CD14-positive monocyte (primary cell): ENCODE measurements around the gene ZNF692. TPM values are rescaled to one million over a fixed set of nuclear protein-coding genes. Genes with fewer than 3 reads are reported as not detected.

ENCODE experiments used
- DNase-seq, 3 donors: peaks; one replicate each; pipeline ENCODE4 v3.0.0-alpha.2; 2011 to 2022
- H2AFZ ChIP-seq: 2 replicates; pipeline ENCODE4 v1.6.0; 2012; ENCODE audit warnings: mild to moderate bottlenecking, low read depth, low read length, inconsistent platforms; ENCODE audit not compliant: insufficient read depth, poor library complexity, severe bottlenecking
- H3K27ac ChIP-seq, 2 donors: 1 replicate in 1 of 2; 2 replicates in 1 of 2; pipeline ENCODE4 v1.5.1; 2012 to 2013; ENCODE audit warnings: low read length in 2 of 2, control low read depth in 1 of 2, inconsistent platforms in 1 of 2, low read depth in 1 of 2, mild to moderate bottlenecking in 1 of 2
- H3K27me3 ChIP-seq, 2 donors: one replicate each; pipeline versions ENCODE4 v1.6.0 to v1.6.1; 2011 to 2013; ENCODE audit warnings: low read length in 2 of 2; ENCODE audit not compliant: control insufficient read depth in 2 of 2, insufficient read depth in 2 of 2
- H3K36me3 ChIP-seq, 2 donors: replicated peaks in 1 of 2; 1 replicate in 1 of 2; 2 replicates in 1 of 2; pipeline versions ENCODE4 v1.5.1 to v1.6.1; 2012 to 2013; ENCODE audit warnings: low read length in 2 of 2, control low read depth in 1 of 2, inconsistent platforms in 1 of 2, mild to moderate bottlenecking in 1 of 2; ENCODE audit not compliant: insufficient read depth in 2 of 2, control insufficient read depth in 1 of 2
- H3K4me1 ChIP-seq, 2 donors: 1 replicate in 1 of 2; 2 replicates in 1 of 2; pipeline versions ENCODE4 v1.5.1 to v1.6.1; 2012 to 2013; ENCODE audit warnings: low read length in 2 of 2, control low read depth in 1 of 2, inconsistent platforms in 1 of 2, mild to moderate bottlenecking in 1 of 2, moderate library complexity in 1 of 2; ENCODE audit not compliant: insufficient read depth in 2 of 2, control insufficient read depth in 1 of 2
- H3K4me2 ChIP-seq: replicated peaks from 2 replicates; pipeline ENCODE3; 2012; ENCODE audit warnings: low read length, moderate library complexity, mild to moderate bottlenecking; ENCODE audit not compliant: poor library complexity, severe bottlenecking; ENCODE audit errors: extremely low read depth
- H3K4me3 ChIP-seq, 3 experiments: fragments of 200-600 bp in 1 of 3; sonication (generic) in 1 of 3; replicated peaks in 1 of 3; 1 replicate in 2 of 3; 2 replicates in 1 of 3; pipeline ENCODE4 v1.5.1; 2011 to 2013; ENCODE audit warnings: low read length in 3 of 3, mild to moderate bottlenecking in 3 of 3, control low read depth in 2 of 3, low read depth in 2 of 3, inconsistent platforms in 1 of 3, moderate library complexity in 1 of 3
- H3K79me2 ChIP-seq: 2 replicates; pipeline ENCODE4 v1.6.0; 2012; ENCODE audit warnings: mild to moderate bottlenecking, control low read depth, inconsistent platforms, low read length, moderate library complexity; ENCODE audit not compliant: insufficient read depth
- H3K9ac ChIP-seq: 2 replicates; pipeline ENCODE4 v1.6.0; 2017; ENCODE audit warnings: low read length, mild to moderate bottlenecking; ENCODE audit not compliant: insufficient read depth, poor library complexity, severe bottlenecking
- H3K9me3 ChIP-seq, 2 donors: replicated peaks in 1 of 2; 1 replicate in 1 of 2; 2 replicates in 1 of 2; pipeline versions ENCODE4 v1.5.1 to v1.6.1; 2012 to 2013; ENCODE audit warnings: low read length in 2 of 2, control low read depth in 1 of 2; ENCODE audit not compliant: control insufficient read depth in 1 of 2, insufficient read depth in 1 of 2
- H4K20me1 ChIP-seq: 2 replicates; pipeline ENCODE4 v1.6.0; 2012; ENCODE audit warnings: mild to moderate bottlenecking, low read length, control low read depth, moderate library complexity; ENCODE audit not compliant: insufficient read depth
- H3K27ac Mint-ChIP-seq, 7 donors: one replicate each; pipeline ENCODE4 v1.8.0; 2020; ENCODE audit warnings: mild to moderate bottlenecking in 7 of 7, mixed read lengths in 7 of 7, moderate library complexity in 6 of 7, inconsistent platforms in 2 of 7
- H3K27me3 Mint-ChIP-seq, 3 donors: one replicate each; pipeline ENCODE4 v1.8.0; 2021 to 2022; ENCODE audit warnings: low read depth in 3 of 3, mild to moderate bottlenecking in 3 of 3, mixed read lengths in 3 of 3, moderate library complexity in 3 of 3, inconsistent platforms in 1 of 3
- H3K36me3 Mint-ChIP-seq, 2 donors: one replicate each; pipeline ENCODE4 v1.8.0; 2020; ENCODE audit warnings: mixed read lengths in 2 of 2, inconsistent platforms in 1 of 2, mild to moderate bottlenecking in 1 of 2
- H3K4me1 Mint-ChIP-seq: one replicate; pipeline ENCODE4 v1.8.0; 2020; ENCODE audit warnings: mild to moderate bottlenecking, mixed read lengths
- H3K4me3 Mint-ChIP-seq, 2 donors: one replicate each; pipeline ENCODE4 v1.8.0; 2020; ENCODE audit warnings: mild to moderate bottlenecking in 2 of 2, mixed read lengths in 2 of 2, moderate library complexity in 1 of 2
- H3K9me3 Mint-ChIP-seq, 7 donors: one replicate each; pipeline ENCODE4 v1.8.0; 2020 to 2022; ENCODE audit warnings: mixed read lengths in 7 of 7, mild to moderate bottlenecking in 6 of 7, moderate library complexity in 6 of 7, inconsistent platforms in 2 of 7
- CTCF ChIP-seq: fragments of 200-600 bp; IDR thresholded peaks from one replicate; pipeline ENCODE4 v1.8.0; 2022; ENCODE audit warnings: antibody characterized with exemption, mild to moderate bottlenecking
- WGBS: methylation state at CpG from one replicate; pipeline ENCODE4 v1.1.5; 2013; ENCODE audit warnings: missing lambda C conversion rate; ENCODE audit not compliant: insufficient coverage; 5-methylcytosine and 5-hydroxymethylcytosine counted together
- intact Hi-C, 2 donors: fragments of 100-400 bp; cut with micrococcal nuclease; formaldehyde crosslinking; loops; one replicate each; pipeline versions ENCODE4 v1.15.0 to v1.15.1; 2023
- polyA minus RNA-seq: library from RNA; depleted of rRNA, polyadenylated mRNA; stranded (reverse); fragments of >200 nt; gene quantifications from 2 replicates; pipeline ENCODE4 v1.2.3, GENCODE V29; 2012
- polyA plus RNA-seq, 3 donors: library from polyadenylated mRNA; depleted of rRNA in 1 of 3; unstranded in 2 of 3; stranded (reverse) in 1 of 3; fragments of 300-500 nt in 2 of 3; fragments of >200 nt in 1 of 3; fragmentation: Illumina TruSeq in 2 of 3; gene quantifications; 1 replicate in 2 of 3; 2 replicates in 1 of 3; pipeline ENCODE4 v1.2.3, GENCODE V29; 2012 to 2021
- total RNA-seq, 12 experiments: library from RNA in 1 of 12; stranded (reverse) in 1 of 12; fragments of 120-200 nt in 1 of 12; gene quantifications; one replicate each; pipeline ENCODE4 v1.2.4 and lab custom pipeline; 2013 to 2026; ENCODE audit warnings: mixed read lengths in 6 of 12, inconsistent platforms in 1 of 12

Gene ZNF692
- 14.3 TPM for total RNA-seq (2013)
- polyA plus RNA-seq (10 to 100 TPM in 1 of 3 donors, 1 to 10 TPM in 2; 2.2 to 59.0 (median 2.4) TPM), polyA minus RNA-seq (10.2 and 11.1 TPM in 2 replicates), total RNA-seq (lab: John Stamatoyannopoulos, UW) (1.4 to 8.2 (median 5.3) reads per million in 11 experiments)

GRCh38 chr1:248858891-248859889, at the start of gene ZNF692:
TSS of gene ZNF692 (minus strand) at chr1:248859085. CDS start at chr1:248858309, 776 bp downstream.
- intact Hi-C loops, result loop anchor here (1.0 to 2.0 kb wide), 3 partner anchors 16 to 20 kb away; partner anchors contain the start of gene ZNF672 (in 1 of the 2)
- H3K9me3 ChIP-seq, result no peaks in the 10 kb centered on the region
- Mint-ChIP-seq H3K27me3 (peaks cover 0 to 1% (median 0%) of the 10 kb centered on the region in 3 donors), H3K36me3 (peaks cover 17 to 20% of the 10 kb centered on the region in 2 donors), H3K9me3 (no peaks in the 10 kb centered on the region), H3K4me3 (peak within 1 kb of the TSS; percentile 89 to 96), H3K4me1 (peaks cover 42% of the 10 kb centered on the region), H3K27ac (peak within 1 kb of the TSS; percentile 98 to 100 (median 99))
- peak within 1 kb of the TSS; percentile 94 to 96 for H3K27ac ChIP-seq
- H3K36me3 ChIP-seq, result peaks cover 0 to 6% of the 10 kb centered on the region in 2 donors
- H4K20me1 ChIP-seq, result no peaks in the 10 kb centered on the region
- H3K4me2 ChIP-seq, result peak within 1 kb of the TSS; percentile 72
- peak; percentile 95 to 96 (median 96) for DNase-seq
- peaks cover 11% of the 10 kb centered on the region for H3K79me2 ChIP-seq
- under 1% methylated on average over 55 of the region's 62 CpGs for WGBS
- H3K9ac ChIP-seq, result peak within 1 kb of the TSS; percentile 71
- peaks cover 46 to 52% of the 10 kb centered on the region in 2 donors for H3K4me1 ChIP-seq
- no peak for TF ChIP-seq CTCF
- peak within 1 kb of the TSS; percentile 94 for H2AFZ ChIP-seq
- H3K4me3 ChIP-seq, result peak within 1 kb of the TSS; percentile 67 to 76 (median 70)
- no peaks in the 10 kb centered on the region for H3K27me3 ChIP-seq
